Skeletal muscle satellite cell (primary cell): ENCODE data around the gene CDKN1C. TPM values are rescaled to one million over a fixed set of nuclear protein-coding genes. Genes with fewer than 3 reads are reported as not detected.

Experiments
- H3K27me3 ChIP-seq: 2 replicates; pipeline ENCODE4 v1.7.0; 2013; ENCODE audit warnings: low read length; ENCODE audit not compliant: control insufficient read depth, insufficient read depth
- H3K36me3 ChIP-seq: 2 replicates; pipeline ENCODE4 v1.7.0; 2013; ENCODE audit warnings: mild to moderate bottlenecking, control low read depth, low read length; ENCODE audit not compliant: insufficient read depth
- H3K4me1 ChIP-seq: 2 replicates; pipeline ENCODE4 v1.7.0; 2013; ENCODE audit warnings: low read length; ENCODE audit not compliant: control insufficient read depth, insufficient read depth
- H3K4me2 ChIP-seq: 2 replicates; pipeline ENCODE4 v1.7.0; 2013; ENCODE audit warnings: mild to moderate bottlenecking, low read length
- H3K4me3 ChIP-seq: 2 replicates; pipeline ENCODE4 v1.7.0; 2013; ENCODE audit warnings: low read length
- H3K9ac ChIP-seq: 2 replicates; pipeline ENCODE4 v1.7.0; 2013; ENCODE audit warnings: mild to moderate bottlenecking, low read depth, low read length, moderate library complexity
- H3K9me3 ChIP-seq: replicated peaks from 2 replicates; pipeline ENCODE4 v1.7.0; 2013; ENCODE audit warnings: mild to moderate bottlenecking, control low read depth, low read length
- total RNA-seq: library from RNA; depleted of rRNA; stranded (reverse); fragments of >200 nt; gene quantifications from 2 replicates; pipeline ENCODE4 v1.2.3, GENCODE V29; 2012; rRNA removed

CDKN1C gene
- total RNA-seq: 0.51 and 1.3 TPM in 2 replicates

DNA sequence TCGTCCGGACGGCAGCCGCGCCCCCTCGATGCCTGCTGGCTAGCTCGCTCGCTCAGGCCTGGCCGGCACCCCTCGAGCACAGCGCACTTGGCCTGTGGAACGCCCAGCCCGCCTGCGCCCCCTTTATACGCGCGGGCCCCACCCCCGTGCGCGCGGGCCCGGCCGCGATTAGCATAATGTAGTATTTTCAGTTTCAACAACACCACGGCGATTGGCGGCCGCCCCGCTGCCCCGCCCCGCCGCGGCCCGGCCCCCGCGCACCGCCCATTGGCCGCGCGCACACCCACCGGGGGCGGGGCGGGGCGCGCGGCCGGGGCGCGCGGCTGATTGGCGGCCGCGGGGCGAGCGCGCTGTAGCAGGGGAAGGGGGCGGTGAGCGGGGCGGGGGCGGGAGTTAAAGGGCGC lies at the start of gene CDKN1C:
Gene CDKN1C (minus strand): TSS at position 98 of the 404 bp plus-strand sequence. CDS start 319 bp downstream, outside the sequence.
- no peaks in the 10 kb centered on the region for H3K36me3 ChIP-seq
- H3K4me2 ChIP-seq: peak within 1 kb of the TSS; percentile 97
- peaks cover 7% of the 10 kb centered on the region for H3K4me1 ChIP-seq
- peak within 1 kb of the TSS; percentile 78 for H3K4me3 ChIP-seq
- H3K9me3 ChIP-seq: no peaks in the 10 kb centered on the region
- peaks cover 49% of the 10 kb centered on the region for H3K27me3 ChIP-seq
- H3K9ac ChIP-seq: peak within 1 kb of the TSS; percentile 45

GRCh38 chr11:2934611-2935239 lies 49.1 kb upstream of the CDKN1C start:
- H3K4me3 ChIP-seq: no peak overlapping the region
- no peak overlapping the region for H3K9ac ChIP-seq
- H3K27me3 ChIP-seq: no peaks in the 10 kb centered on the region
- H3K4me2 ChIP-seq: no peak overlapping the region
- H3K9me3 ChIP-seq: peaks cover 6% of the 10 kb centered on the region
- H3K4me1 ChIP-seq: peaks cover 27% of the 10 kb centered on the region
- no peaks in the 10 kb centered on the region for H3K36me3 ChIP-seq

DNA sequence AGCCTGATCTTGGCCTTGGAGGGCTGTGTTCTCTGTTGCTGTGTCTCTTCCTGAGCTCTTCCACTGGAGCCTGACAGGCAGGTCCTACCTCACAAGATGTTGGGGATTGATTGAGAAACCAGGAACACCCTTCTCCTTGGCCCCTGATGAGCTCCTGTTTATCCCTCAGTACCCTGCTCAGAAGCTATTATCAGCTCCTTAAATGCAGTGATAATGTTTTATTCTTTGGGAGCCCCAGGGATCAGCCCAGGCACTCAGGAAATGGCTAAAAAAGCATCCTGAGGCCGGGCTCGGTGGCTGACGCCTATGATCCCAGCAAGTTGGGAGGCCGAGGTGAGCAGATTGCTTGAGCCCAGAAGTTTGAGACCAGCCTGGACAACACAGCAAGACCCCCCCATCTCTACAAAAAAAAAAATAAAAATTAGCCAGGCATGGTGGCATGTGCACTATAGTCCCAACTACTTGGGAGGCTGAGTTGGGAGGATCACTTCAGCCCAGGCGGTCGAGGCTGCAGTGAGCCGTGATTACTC lies 48.5 kb upstream of the CDKN1C start:
- no peaks in the 10 kb centered on the region for H3K27me3 ChIP-seq
- H3K4me2 ChIP-seq: no peak overlapping the region
- no peak overlapping the region for H3K9ac ChIP-seq
- peaks cover 29% of the 10 kb centered on the region for H3K4me1 ChIP-seq
- no peak overlapping the region for H3K4me3 ChIP-seq
- H3K36me3 ChIP-seq: no peaks in the 10 kb centered on the region
- H3K9me3 ChIP-seq: peaks cover 6% of the 10 kb centered on the region

GRCh38 chr11:2933375-2934020 lies 47.9 kb upstream of the CDKN1C start:
- H3K9me3 ChIP-seq: peaks cover 6% of the 10 kb centered on the region
- H3K4me3 ChIP-seq: peak overlapping the region; percentile 17
- H3K4me2 ChIP-seq: peak overlapping the region; percentile 70
- peaks cover 29% of the 10 kb centered on the region for H3K4me1 ChIP-seq
- peak overlapping the region; percentile 56 for H3K9ac ChIP-seq
- no peaks in the 10 kb centered on the region for H3K27me3 ChIP-seq
- no peaks in the 10 kb centered on the region for H3K36me3 ChIP-seq

DNA sequence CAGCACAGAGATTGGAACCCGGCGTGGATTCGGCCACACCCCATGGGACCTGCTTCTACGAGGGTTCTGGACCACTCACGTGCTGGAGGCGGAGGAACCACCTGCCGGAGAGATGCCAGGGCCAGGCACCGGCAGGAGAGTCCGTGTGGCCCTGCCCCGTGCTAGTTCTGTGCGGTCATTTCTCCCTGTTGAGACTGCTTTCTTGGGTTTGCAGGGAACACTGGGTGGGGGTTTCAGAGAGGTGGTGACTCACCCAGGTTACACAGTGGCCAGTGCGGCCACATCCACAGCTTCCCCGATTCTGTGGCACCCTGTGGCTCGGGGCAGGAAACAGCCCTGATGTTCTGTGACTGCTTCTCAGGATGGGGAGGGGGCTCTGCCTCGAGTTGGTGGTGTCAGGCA lies 47.3 kb upstream of the CDKN1C start:
- H3K27me3 ChIP-seq: no peaks in the 10 kb centered on the region
- peak overlapping the region; percentile 56 for H3K9ac ChIP-seq
- H3K36me3 ChIP-seq: no peaks in the 10 kb centered on the region
- H3K9me3 ChIP-seq: peaks cover 5% of the 10 kb centered on the region
- peak overlapping the region; percentile 70 for H3K4me2 ChIP-seq
- peaks cover 33% of the 10 kb centered on the region for H3K4me1 ChIP-seq
- peak overlapping the region; percentile 17 for H3K4me3 ChIP-seq

DNA sequence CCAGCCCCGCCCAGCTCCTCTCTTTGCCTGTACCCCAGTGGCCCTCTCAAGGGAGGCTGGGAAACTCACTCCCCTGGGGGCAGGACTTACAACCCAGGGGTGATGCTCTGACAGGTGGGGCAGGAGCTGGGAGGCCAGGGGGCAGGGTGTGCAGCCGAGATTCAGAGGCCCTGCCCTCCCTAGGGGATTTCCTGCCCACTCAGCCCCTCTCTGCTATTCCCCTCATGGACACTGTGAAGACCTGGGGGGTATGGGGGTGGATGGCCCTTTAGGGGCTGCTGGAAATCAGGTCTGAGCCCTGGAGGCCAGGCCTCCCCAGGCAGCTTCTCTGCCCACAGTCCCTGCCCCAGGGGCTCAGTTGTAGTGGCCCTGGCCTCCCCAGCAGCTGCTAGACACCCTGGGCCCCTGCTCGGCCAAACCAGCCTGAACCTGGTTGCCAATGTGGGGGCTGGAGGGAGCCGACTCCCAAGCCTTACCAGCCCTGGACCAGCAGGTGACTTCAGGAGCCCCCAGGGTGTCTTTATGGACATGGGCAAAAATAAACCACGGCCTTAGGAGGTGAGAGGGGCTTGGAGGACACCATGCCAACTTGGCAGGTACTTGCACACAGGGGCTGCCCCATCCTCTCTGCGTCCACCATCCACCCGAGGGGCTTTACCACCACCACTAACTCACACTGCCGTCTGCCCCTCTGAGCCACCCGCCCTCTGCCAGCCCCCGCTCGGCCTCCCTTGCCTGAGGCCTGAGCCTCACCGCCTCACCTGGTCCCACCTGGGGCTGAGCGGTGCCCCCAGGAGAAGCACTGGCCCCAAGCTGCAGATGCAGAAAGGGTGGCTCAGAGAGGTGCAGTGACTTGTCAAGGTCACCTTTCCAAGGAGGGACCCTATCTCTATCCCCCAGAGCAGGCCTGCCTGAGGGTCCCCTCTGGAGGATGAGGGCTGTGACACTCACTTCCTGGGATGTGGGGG lies 46.5 kb upstream of the CDKN1C start:
- Histone ChIP-seq H3K4me1 (peaks cover 41% of the 10 kb centered on the region), H3K4me2 (no peak overlapping the region), H3K27me3 (no peaks in the 10 kb centered on the region), H3K4me3 (no peak overlapping the region), H3K9me3 (no peaks in the 10 kb centered on the region), H3K9ac (no peak overlapping the region), H3K36me3 (no peaks in the 10 kb centered on the region)

DNA sequence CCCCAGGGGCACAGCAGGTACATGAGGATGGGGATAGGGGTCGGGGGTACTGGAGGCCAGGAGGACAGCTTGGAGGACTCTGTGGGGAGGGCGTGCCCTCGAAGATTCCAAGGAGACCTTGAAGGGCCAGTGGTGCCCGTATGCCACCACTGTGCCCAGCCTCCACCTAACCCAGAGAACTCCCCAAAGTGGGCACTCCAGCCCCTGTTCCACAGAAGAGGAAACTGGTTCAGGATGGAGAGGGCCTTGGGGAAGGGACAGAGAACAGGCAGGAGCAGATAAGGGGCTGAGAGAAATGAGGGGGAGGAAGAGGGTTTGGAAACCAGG lies 45.8 kb upstream of the CDKN1C start:
- H3K4me1 ChIP-seq: peaks cover 43% of the 10 kb centered on the region
- no peaks in the 10 kb centered on the region for H3K27me3 ChIP-seq
- no peak overlapping the region for H3K9ac ChIP-seq
- H3K9me3 ChIP-seq: no peaks in the 10 kb centered on the region
- no peaks in the 10 kb centered on the region for H3K36me3 ChIP-seq
- H3K4me2 ChIP-seq: no peak overlapping the region
- no peak overlapping the region for H3K4me3 ChIP-seq

- H3K4me2 ChIP-seq: peak overlapping the region; percentile 87
- H3K4me3 ChIP-seq: peak overlapping the region; percentile 72
- peaks cover 43% of the 10 kb centered on the region for H3K4me1 ChIP-seq
- no peaks in the 10 kb centered on the region for H3K27me3 ChIP-seq
- no peaks in the 10 kb centered on the region for H3K9me3 ChIP-seq
- H3K9ac ChIP-seq: peak overlapping the region; percentile 83
- no peaks in the 10 kb centered on the region for H3K36me3 ChIP-seq
These were observed 45.3 kb upstream of the CDKN1C start for GRCh38 chr11:2930704-2931419.

- H3K36me3 ChIP-seq: no peaks in the 10 kb centered on the region
- peak overlapping the region; percentile 87 for H3K4me2 ChIP-seq
- peak overlapping the region; percentile 83 for H3K9ac ChIP-seq
- H3K9me3 ChIP-seq: no peaks in the 10 kb centered on the region
- peaks cover 43% of the 10 kb centered on the region for H3K4me1 ChIP-seq
- H3K4me3 ChIP-seq: peak overlapping the region; percentile 72
- H3K27me3 ChIP-seq: no peaks in the 10 kb centered on the region
These were observed 44.6 kb upstream of the CDKN1C start for GRCh38 chr11:2929950-2930703.

DNA sequence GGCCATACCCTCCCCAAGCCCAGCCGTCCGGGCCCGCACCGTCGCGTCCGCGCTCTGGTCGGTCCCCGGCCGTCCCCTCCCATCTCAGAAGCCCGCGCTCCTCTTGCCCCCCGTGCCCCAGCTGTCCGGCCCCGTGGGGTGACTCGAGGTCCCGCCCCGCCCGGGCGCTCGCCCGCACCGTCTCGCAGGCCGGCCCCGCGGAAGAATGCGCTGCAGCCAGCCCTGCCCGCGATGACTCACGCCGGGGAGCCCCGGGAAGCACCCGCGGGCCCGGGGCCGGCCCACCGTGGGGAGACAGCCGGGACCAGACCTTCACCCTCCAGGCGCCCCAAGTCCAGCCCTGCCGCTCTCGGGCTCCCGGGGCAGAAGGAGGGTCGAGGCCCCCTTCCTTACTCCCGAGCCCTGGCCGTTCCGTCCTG lies 44.0 kb upstream of the CDKN1C start:
- Histone ChIP-seq H3K4me2 (peak overlapping the region; percentile 87), H3K36me3 (no peaks in the 10 kb centered on the region), H3K9me3 (no peaks in the 10 kb centered on the region), H3K4me3 (peak overlapping the region; percentile 72), H3K4me1 (peaks cover 43% of the 10 kb centered on the region), H3K9ac (peak overlapping the region; percentile 83), H3K27me3 (no peaks in the 10 kb centered on the region)
